GM19351 (cell line): ENCODE measurements around the gene RAD51B.
"Not testable (repeated sequence)": the region's sequence is repeated elsewhere in the genome, so short reads cannot be mapped to it uniquely, and the experiment has no call there.

Experiments used
- ATAC-seq: cut with Tn5 transposase; IDR thresholded peaks from one replicate; pipeline ENCODE4 v1.9.1; 2021; ENCODE audit warnings: mild to moderate bottlenecking, moderate library complexity; ENCODE audit not compliant: unreplicated experiment

The RAD51B gene

DNA sequence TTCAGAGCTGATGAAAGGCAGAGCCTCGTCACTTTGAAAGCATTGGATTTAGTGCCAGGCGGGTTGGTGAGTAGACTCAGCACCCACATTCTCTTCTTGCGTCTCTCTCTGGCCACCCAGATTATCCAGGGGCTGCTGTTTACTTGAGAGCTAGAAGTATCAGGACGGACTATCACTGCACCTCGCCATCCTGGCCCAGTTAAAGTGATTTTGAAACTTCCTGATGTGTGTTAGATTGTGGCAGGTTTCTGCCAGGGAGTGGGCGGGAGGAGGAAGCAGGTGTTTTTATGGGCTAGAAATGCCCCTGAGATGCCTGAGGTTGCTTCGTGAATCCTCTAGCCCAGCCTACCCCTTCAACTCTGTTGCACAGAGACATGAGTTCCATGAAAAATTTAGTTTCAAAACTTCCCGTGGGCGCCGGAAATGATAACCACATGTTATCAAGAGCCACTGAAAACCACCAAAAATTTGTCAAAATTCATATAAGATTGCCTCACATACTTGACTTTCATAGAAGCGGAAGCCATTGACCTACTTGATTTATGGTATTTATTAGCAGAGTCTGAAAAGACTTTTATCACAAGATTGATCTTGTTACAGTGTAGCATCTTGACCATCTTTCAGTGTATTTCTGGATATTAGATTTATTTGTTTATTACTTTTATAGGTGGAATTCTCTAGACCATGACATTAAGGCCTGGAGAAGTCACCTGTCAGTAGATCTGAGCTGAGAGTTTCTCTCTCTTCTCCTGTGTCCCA lies 466.0 kb downstream of the RAD51B start:
- ATAC-seq, result no peak

DNA sequence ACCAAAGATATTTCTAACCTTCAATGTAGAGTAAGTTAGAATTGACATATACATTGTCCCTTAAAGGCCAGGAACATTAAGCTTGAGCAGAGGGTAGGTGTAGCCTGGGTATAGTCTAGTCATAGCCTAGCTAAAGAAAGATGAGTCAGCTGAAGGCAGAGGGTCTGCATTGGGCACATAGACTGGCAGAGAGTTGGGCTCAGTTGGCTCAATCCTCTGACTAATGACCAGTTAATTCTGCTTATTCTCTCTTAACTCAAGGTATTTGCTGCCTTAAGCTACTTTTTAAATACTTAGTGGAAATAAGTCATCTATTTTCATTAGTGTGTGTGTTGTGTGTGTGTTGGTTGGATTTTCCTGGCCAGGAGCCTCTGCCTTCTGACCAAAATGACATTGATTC lies 467.1 kb downstream of the RAD51B start:
- no peak for ATAC-seq

GRCh38 chr14:68289452-68289851 lies 469.9 kb downstream of the RAD51B start:
- not testable (repeated sequence) for ATAC-seq

DNA sequence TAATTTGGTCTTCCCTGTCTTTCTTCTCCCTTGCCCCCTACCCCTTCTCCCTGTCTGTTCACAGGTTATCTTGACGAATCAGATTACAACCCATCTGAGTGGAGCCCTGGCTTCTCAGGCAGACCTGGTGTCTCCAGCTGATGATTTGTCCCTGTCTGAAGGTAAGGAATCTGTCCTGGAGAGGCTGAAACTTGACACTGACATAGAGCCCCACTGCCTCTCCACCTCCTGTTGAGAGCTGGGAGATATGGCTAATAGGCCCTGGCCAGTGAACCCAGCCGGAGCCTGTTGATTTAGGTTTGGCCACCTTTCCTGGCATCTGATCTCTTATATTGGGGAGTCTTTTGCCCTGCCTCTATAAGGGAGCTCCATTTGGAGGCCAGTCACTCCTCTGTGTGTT lies 472.2 kb downstream of the RAD51B start:
- ATAC-seq, result no peak

- ATAC-seq, result no peak
Observed at GRCh38 chr14:68292441-68293215, 473.0 kb downstream of the RAD51B start.

DNA sequence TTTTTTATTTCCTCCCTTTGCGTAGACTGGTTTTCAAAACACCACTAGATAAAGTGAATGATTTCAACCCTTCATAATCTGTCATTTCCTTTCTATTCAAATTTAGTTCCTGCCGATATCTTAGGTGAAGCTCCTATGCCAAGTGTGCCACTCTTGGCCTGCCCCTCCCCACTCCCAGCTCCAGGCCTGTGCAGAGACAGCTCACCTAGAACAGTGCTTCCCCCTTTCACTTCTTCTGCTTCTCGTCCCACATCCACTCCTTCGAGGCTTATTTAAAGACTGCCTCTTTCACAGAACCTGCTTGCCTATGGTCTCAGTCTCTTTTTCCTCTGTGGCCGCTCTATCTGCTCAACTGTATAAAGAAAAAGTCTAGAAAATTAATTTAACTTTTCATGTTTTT lies 473.8 kb downstream of the RAD51B start:
- ATAC-seq, result no peak

DNA sequence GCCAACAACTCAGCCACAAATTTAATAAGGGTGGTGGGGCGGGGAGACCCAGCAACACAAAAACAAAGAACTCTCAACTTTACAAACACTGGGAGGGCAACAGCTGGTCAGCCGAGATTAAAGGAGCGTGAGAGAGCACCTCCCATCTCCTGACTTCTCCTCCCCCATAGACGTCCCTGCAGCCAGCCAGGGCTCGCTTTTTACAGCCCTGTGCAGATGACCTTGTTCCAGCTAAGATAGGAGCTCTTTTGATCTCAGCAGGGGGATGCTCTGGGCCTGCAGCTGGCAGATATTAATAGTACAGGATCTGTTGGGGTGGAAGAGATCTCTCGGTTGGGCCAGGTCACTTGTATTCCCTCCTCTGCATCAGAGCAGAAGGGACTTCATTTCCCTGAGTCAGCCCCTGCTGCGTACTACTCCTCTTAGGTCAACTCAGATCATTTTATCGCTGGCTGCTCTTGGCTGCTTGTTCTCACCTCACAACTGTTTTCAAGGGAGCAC lies 475.8 kb downstream of the RAD51B start:
- no peak for ATAC-seq

- ATAC-seq, result no peak
Observed at GRCh38 chr14:68297039-68297438, 477.5 kb downstream of the RAD51B start.

DNA sequence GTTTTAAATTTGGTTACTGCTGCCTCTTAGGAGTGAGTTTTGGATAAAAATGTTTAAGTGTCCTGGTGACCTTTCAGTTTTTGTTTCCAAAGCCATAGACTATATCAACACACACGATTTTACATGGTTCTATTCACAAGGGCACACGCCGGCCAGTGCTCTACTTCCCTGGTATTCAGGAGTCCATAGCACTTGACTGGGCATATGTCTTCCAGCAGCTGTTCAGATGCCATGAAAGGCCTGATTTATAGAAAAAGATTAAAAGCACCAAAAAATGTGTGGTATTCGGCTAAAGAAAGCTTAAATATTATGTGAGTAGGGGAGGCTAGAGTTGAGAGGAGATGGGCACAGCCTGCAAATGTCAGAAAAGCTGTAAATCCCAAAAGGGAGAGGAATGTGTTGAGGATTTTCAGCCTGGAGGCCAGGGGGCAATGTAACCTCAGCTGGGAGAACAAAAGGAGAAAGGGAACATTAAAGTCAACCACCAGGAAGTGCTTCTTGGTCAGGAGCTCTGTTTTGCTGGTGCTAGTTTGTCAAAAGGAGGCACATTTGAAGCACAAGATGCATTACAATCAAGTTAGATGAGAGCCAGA lies 478.4 kb downstream of the RAD51B start:
- no peak for ATAC-seq

DNA sequence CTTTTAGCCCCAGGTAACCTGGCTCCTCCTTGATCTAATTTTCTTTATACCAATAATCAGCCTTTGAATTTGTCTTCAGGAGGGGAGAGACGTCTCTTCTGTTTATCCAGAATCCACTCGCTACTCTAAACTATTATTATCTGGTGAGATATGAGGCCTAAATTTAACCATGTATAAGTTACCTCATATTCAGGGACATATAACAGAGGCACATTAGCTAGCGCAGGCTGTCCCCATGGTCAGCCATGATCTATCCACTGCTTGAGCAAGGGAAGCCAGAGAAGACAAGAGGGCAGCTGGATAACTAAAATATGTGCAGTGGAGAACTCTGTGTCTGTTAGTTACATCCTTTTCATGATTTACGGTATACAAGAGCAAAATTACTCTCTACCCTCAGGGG lies 481.0 kb downstream of the RAD51B start:
- ATAC-seq, result no peak

DNA sequence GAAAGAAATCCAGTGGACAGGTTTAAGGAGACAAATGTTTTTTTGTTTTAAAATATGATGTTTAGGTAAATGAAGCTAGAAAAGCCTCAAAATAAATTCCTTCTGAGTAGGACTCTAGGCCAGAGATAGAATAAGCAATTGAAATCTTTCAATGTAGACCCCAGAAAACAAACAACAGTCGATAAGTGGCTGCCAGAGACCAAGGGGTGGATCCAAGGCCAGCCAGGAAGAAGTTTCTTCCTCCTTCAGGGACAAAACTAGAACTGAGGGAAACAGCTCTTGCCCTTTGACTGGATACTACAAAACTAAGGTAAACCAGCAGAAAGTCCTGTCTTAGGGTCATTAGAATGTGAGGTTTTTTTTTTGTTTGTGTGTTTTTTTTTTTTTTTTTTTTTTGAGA lies 481.6 kb downstream of the RAD51B start:
- ATAC-seq, result no peak

- ATAC-seq, result not testable (repeated sequence)
Observed at GRCh38 chr14:68302938-68303337, 483.4 kb downstream of the RAD51B start.

- peak; percentile 30 for ATAC-seq
Observed at GRCh38 chr14:68305738-68306137, 486.2 kb downstream of the RAD51B start.

DNA sequence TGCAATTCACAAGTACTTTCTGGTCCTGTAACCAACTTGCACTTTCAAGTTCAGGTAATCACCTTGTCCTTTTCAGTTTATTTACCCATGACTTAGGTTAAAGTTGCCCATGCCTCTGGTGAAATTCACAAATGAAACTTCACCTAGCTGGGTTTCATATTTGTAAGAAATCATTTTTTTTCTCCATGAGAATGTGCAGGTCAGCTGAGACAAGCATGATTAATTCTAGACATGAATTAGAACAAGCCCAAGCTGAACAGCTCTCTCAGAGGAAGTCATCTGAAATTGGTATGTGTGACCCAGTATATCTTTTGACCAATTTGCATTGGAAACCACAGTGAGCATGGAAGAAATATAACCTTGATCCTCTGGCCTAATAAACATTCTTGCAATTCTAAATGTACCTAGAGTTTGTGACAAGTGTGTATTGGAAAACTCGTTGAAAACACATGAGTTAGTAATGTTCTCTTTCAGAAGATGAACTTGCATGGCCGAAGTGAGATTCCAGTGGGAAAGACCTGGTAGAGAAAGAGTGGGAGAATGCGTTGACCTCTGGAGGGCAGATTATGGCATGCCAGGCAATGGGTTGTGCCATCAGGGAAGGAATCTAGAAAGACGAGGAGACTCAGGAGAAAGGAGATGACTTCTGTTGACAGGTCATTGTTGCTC lies 486.8 kb downstream of the RAD51B start:
- peak; percentile 86 for ATAC-seq

GRCh38 chr14:68306934-68307789 lies 487.6 kb downstream of the RAD51B start:
- no peak for ATAC-seq

DNA sequence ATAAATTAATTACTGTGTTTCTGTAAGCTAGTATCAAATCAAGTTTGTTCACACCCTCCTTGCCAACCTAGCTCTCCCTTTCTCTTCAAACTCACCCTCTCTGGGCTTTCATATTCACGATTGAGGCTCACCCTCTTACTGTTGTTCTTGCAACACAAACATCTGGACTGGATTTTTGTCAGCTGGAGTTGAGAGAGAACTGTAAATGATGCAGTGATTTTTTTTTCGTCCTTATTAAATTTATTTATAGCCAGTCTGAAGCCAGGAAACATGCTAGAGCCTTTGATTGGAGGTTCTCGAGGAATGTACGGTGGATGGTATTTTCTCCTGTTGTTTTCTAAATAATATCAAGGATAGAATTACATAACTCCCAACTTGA lies 488.2 kb downstream of the RAD51B start:
- no peak for ATAC-seq

GRCh38 chr14:68308726-68309520 lies 489.3 kb downstream of the RAD51B start:
- no peak for ATAC-seq

DNA sequence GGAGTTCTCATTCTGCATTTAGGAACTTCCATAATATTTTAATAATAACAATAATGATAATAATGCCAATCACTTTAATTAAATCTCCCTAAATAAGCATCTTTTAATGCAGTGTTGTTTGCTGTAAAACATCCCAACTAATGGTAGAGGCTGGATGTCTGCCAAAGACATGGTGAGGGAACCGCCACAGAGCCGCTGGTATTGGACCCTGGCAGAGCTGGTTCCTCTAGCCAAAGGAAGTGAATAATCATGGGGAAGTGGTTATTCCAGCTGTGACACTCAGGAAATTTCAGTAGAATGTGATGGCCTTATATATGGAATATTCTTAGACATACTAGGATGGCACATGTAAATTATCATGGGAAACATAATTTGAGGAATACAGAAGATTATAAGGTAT lies 490.0 kb downstream of the RAD51B start:
- no peak for ATAC-seq

GRCh38 chr14:68312300-68312699 lies 492.7 kb downstream of the RAD51B start:
- ATAC-seq, result no peak
